Measurements from ENCODE around the gene GDF10. TPM values are rescaled to one million over a fixed set of nuclear protein-coding genes. Genes with fewer than 3 reads are reported as not detected.

The GDF10 gene
- total RNA-seq, 1 experiment from 2014 or later: not detected

- DNase-seq: no peak
- intact Hi-C loops (cut with micrococcal nuclease; ENCODE audit: unreplicated experiment): no loop called here
Measured at GRCh38 chr10:47329855-47330254, 29.9 kb downstream of the GDF10 start.

GRCh38 chr10:47330366-47330765 is 30.4 kb downstream of the GDF10 start:
- Mint-ChIP-seq H3K4me1 (ENCODE audit: low read depth, unreplicated experiment) (no peaks in the 10 kb centered on the region), H3K4me3 (ENCODE audit: low read depth, unreplicated experiment) (no peak overlapping the region), H3K36me3 (ENCODE audit: insufficient read depth, unreplicated experiment) (no peaks in the 10 kb centered on the region), H3K9me3 (ENCODE audit: low read depth, unreplicated experiment) (no peaks in the 10 kb centered on the region), H3K27me3 (ENCODE audit: unreplicated experiment) (peaks cover 27% of the 10 kb centered on the region), H3K27ac (ENCODE audit: unreplicated experiment) (no peak overlapping the region)
- CTCF ChIA-PET: no interaction called here
- intact Hi-C loops (cut with micrococcal nuclease; ENCODE audit: unreplicated experiment): no loop called here
- no peak for TF ChIP-seq CTCF (IDR thresholded peaks at IDR 0.05; ENCODE audit: unreplicated experiment)
- BruUV-seq (replicated peaks): no TSS peak
- no peak for DNase-seq

More at GRCh38 chr10:47329855-47330254, 29.9 kb downstream of the GDF10 start:
- H3K4me1 Mint-ChIP-seq (ENCODE audit: low read depth, unreplicated experiment): no peaks in the 10 kb centered on the region
- no peak for TF ChIP-seq CTCF (IDR thresholded peaks at IDR 0.05; ENCODE audit: unreplicated experiment)
- H3K27ac Mint-ChIP-seq (ENCODE audit: unreplicated experiment): no peak overlapping the region
- peaks cover 22% of the 10 kb centered on the region for H3K27me3 Mint-ChIP-seq (ENCODE audit: unreplicated experiment)
- H3K36me3 Mint-ChIP-seq (ENCODE audit: insufficient read depth, unreplicated experiment): no peaks in the 10 kb centered on the region
- no peaks in the 10 kb centered on the region for H3K9me3 Mint-ChIP-seq (ENCODE audit: low read depth, unreplicated experiment)
- BruUV-seq (replicated peaks): no TSS peak
- no peak overlapping the region for H3K4me3 Mint-ChIP-seq (ENCODE audit: low read depth, unreplicated experiment)
- CTCF ChIA-PET: no interaction called here

DNA sequence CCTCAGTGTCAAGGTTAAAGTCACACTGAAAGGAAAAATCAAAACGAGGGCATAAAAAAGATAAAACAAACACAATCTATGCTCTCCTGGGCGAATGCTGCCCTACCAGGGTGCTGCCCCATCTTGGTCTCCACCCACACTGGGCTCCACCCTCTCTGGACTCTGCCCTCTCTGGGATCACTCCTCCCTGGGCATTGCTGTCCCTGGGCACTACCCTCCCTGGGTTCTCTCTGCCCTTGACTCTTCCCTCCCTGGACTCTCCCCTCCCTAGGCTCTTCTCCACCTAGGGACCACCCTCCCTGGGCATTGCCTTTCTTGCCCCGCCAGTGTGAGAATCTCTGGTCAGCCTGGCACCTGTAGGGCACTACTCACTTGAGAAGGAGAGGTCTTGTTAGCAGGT is 30.8 kb downstream of the GDF10 start:
- Mint-ChIP-seq H3K27me3 (ENCODE audit: unreplicated experiment) (peaks cover 31% of the 10 kb centered on the region), H3K36me3 (ENCODE audit: insufficient read depth, unreplicated experiment) (no peaks in the 10 kb centered on the region), H3K27ac (ENCODE audit: unreplicated experiment) (no peak overlapping the region), H3K9me3 (ENCODE audit: low read depth, unreplicated experiment) (no peaks in the 10 kb centered on the region), H3K4me3 (ENCODE audit: low read depth, unreplicated experiment) (no peak overlapping the region), H3K4me1 (ENCODE audit: low read depth, unreplicated experiment) (no peaks in the 10 kb centered on the region)
- CTCF ChIA-PET: no interaction called here
- peak; percentile 38 for DNase-seq
- no TSS peak for BruUV-seq (replicated peaks)
- intact Hi-C loops (cut with micrococcal nuclease; ENCODE audit: unreplicated experiment): no loop called here
- TF ChIP-seq CTCF (IDR thresholded peaks at IDR 0.05; ENCODE audit: unreplicated experiment): no peak

DNA sequence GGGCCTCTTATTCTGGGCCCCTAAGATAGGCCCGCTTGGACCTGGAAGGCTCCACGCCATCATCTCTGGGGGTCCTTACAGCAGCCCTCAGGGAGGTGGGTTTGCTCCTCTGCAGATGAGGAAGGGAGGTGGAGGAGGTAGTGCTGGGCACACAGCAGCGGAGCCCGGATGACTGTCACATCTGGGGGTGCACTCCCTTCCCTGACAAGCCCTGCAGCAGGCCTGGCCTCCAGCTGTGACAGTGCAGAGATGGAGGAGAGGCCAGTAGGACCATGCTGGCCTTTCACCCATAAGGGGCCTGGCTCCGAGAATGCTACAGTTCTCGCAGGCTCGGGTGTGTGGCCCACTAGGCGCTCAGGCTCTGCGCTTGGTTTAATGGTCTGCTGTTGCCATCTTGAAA is 31.5 kb downstream of the GDF10 start:
- no peak for TF ChIP-seq CTCF (IDR thresholded peaks at IDR 0.05; ENCODE audit: unreplicated experiment)
- Mint-ChIP-seq H3K4me1 (ENCODE audit: low read depth, unreplicated experiment) (no peaks in the 10 kb centered on the region), H3K27ac (ENCODE audit: unreplicated experiment) (no peak overlapping the region), H3K4me3 (ENCODE audit: low read depth, unreplicated experiment) (no peak overlapping the region), H3K9me3 (ENCODE audit: low read depth, unreplicated experiment) (no peaks in the 10 kb centered on the region), H3K36me3 (ENCODE audit: insufficient read depth, unreplicated experiment) (no peaks in the 10 kb centered on the region), H3K27me3 (ENCODE audit: unreplicated experiment) (peaks cover 38% of the 10 kb centered on the region)
- BruUV-seq (replicated peaks): no TSS peak
- CTCF ChIA-PET: no interaction called here
- intact Hi-C loops (cut with micrococcal nuclease; ENCODE audit: unreplicated experiment): no loop called here
- DNase-seq: no peak

Data from Calu3 (cell line).